HG03159 (cell line): ENCODE results near the gene ARHGEF17.

Source experiments
- ATAC-seq: cut with Tn5 transposase; IDR thresholded peaks from one replicate; pipeline ENCODE4 v1.9.1; 2021; ENCODE audit warnings: mild to moderate bottlenecking, moderate library complexity; ENCODE audit not compliant: unreplicated experiment

Gene ARHGEF17

GRCh38 chr11:73348838-73349237, 40.8 kb downstream of the ARHGEF17 start:
- no peak for ATAC-seq

- ATAC-seq: no peak
Observed at GRCh38 chr11:73349633-73350032, 41.6 kb downstream of the ARHGEF17 start.

- no peak for ATAC-seq
Observed at GRCh38 chr11:73350908-73351636, 43.0 kb downstream of the ARHGEF17 start.

GRCh38 chr11:73353422-73353821, 45.3 kb downstream of the ARHGEF17 start:
- no peak for ATAC-seq

- ATAC-seq: no peak
Observed at GRCh38 chr11:73355109-73355508, 47.0 kb downstream of the ARHGEF17 start.

- no peak for ATAC-seq
Observed at GRCh38 chr11:73356979-73357860, 49.1 kb downstream of the ARHGEF17 start.

- ATAC-seq: no peak
Observed at GRCh38 chr11:73358071-73358470, 50.0 kb downstream of the ARHGEF17 start.

GRCh38 chr11:73359341-73359740, 51.3 kb downstream of the ARHGEF17 start:
- no peak for ATAC-seq

GRCh38 chr11:73359930-73360742, 52.1 kb downstream of the ARHGEF17 start:
- ATAC-seq: no peak

GRCh38 chr11:73360743-73361369, 52.8 kb downstream of the ARHGEF17 start:
- no peak for ATAC-seq

- no peak for ATAC-seq
Observed at GRCh38 chr11:73361953-73362776, 54.1 kb downstream of the ARHGEF17 start.

GRCh38 chr11:73363147-73363546, 55.1 kb downstream of the ARHGEF17 start:
- no peak for ATAC-seq

GRCh38 chr11:73365352-73366264, 57.5 kb downstream of the ARHGEF17 start:
- ATAC-seq: no peak

GRCh38 chr11:73366265-73366610, 58.2 kb downstream of the ARHGEF17 start:
- ATAC-seq: no peak

- ATAC-seq: no peak
Observed at GRCh38 chr11:73366953-73367352, 58.9 kb downstream of the ARHGEF17 start.

- no peak for ATAC-seq
Observed at GRCh38 chr11:73367482-73368024, 59.5 kb downstream of the ARHGEF17 start.

- ATAC-seq: no peak
Observed at GRCh38 chr11:73372375-73372993, 64.4 kb downstream of the ARHGEF17 start.

GRCh38 chr11:73374151-73374550, 66.1 kb downstream of the ARHGEF17 start:
- no peak for ATAC-seq
